HG03521 (cell line): Measurements from ENCODE around the gene HPS5.

ENCODE experiments used
- ATAC-seq: cut with Tn5 transposase; IDR thresholded peaks from one replicate; pipeline ENCODE4 v1.9.1; 2021; ENCODE audit warnings: mild to moderate bottlenecking, moderate library complexity; ENCODE audit not compliant: unreplicated experiment

The HPS5 gene

GRCh38 chr11:18236664-18237356 is 85.1 kb downstream of the HPS5 start, which contains the start of gene SAA4:
SAA4 (minus strand) TSS chr11:18236802; CDS start chr11:18235926, 876 bp downstream.
- no peak for ATAC-seq

- no peak for ATAC-seq
Observed at GRCh38 chr11:18235394-18236334, 86.3 kb downstream of the HPS5 start.

GRCh38 chr11:18233912-18234311 is 88.0 kb downstream of the HPS5 start:
- no peak for ATAC-seq

GRCh38 chr11:18230859-18231258 is 91.1 kb downstream of the HPS5 start:
- ATAC-seq, result no peak

- ATAC-seq, result peak; percentile 95
Observed at GRCh38 chr11:18229501-18229900, 92.4 kb downstream of the HPS5 start.
